ENCODE data around the gene ACSL5. TPM values are rescaled to one million over a fixed set of nuclear protein-coding genes. Genes with fewer than 3 reads are reported as not detected.

The ACSL5 gene
- total RNA-seq, 1 donor from 2014 or later, result 0.64 TPM

- Mint-ChIP-seq H3K4me1 (ENCODE audit: unreplicated experiment) (peaks cover 12% of the 10 kb centered on the region), H3K9me3 (ENCODE audit: unreplicated experiment) (no peaks in the 10 kb centered on the region), H3K36me3 (ENCODE audit: low read depth, unreplicated experiment) (no peaks in the 10 kb centered on the region), H3K27me3 (ENCODE audit: unreplicated experiment) (peaks cover 2% of the 10 kb centered on the region), H3K4me3 (ENCODE audit: unreplicated experiment) (no peak overlapping the region), H3K27ac (ENCODE audit: unreplicated experiment) (no peak overlapping the region)
- no peak for TF ChIP-seq CTCF (IDR thresholded peaks at IDR 0.05; ENCODE audit: unreplicated experiment)
- DNase-seq (ENCODE audit: low spot score), result no peak
These were observed 37.2 kb upstream of the ACSL5 start for GRCh38 chr10:112336556-112337201.

DNA sequence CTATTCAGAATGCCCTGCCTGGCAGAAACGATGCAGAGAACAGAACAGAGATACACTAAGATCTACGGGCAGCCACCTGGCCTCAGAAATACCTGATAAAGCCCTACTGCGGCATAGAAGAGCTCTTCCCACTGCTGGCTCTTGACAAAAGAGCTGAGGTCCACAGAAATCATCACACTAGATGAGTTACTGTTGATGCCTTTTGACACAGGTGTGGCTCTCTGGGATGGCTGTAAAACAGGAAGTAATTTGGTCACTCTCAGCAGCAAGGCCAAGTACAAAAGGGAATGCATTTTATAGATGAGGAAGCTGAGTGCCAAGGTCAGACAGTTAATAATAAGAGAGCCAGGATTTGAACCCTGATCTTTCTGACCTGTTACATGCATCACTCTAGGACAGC lies 35.0 kb upstream of the ACSL5 start:
- no peaks in the 10 kb centered on the region for H3K9me3 Mint-ChIP-seq (ENCODE audit: unreplicated experiment)
- H3K36me3 Mint-ChIP-seq (ENCODE audit: low read depth, unreplicated experiment), result no peaks in the 10 kb centered on the region
- no peak for DNase-seq (ENCODE audit: low spot score)
- H3K27ac Mint-ChIP-seq (ENCODE audit: unreplicated experiment), result no peak overlapping the region
- TF ChIP-seq CTCF (IDR thresholded peaks at IDR 0.05; ENCODE audit: unreplicated experiment), result no peak
- H3K4me1 Mint-ChIP-seq (ENCODE audit: unreplicated experiment), result peaks cover 12% of the 10 kb centered on the region
- no peak overlapping the region for H3K4me3 Mint-ChIP-seq (ENCODE audit: unreplicated experiment)
- H3K27me3 Mint-ChIP-seq (ENCODE audit: unreplicated experiment), result no peaks in the 10 kb centered on the region

DNA sequence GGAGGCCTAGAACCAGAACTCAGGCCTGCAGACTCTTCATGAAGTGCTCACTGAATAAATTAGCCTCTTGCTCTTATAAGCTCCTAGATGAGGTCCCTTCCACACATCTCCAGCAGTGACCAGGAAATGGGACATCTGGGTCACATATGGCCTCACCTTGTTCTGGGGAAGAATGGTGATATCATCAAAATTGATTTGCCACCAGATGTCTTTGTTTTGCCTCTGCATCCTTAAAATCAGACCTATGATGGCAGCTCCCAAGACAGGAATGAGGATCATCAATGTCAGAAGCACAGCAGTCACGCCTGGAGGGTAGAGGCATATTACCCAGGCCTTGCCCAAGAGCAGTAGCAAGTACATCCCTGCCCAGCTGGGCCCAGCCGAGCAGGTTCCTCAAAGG lies 33.3 kb upstream of the ACSL5 start:
- Mint-ChIP-seq H3K4me3 (ENCODE audit: unreplicated experiment) (no peak overlapping the region), H3K4me1 (ENCODE audit: unreplicated experiment) (peaks cover 5% of the 10 kb centered on the region), H3K27me3 (ENCODE audit: unreplicated experiment) (no peaks in the 10 kb centered on the region), H3K27ac (ENCODE audit: unreplicated experiment) (no peak overlapping the region), H3K36me3 (ENCODE audit: low read depth, unreplicated experiment) (no peaks in the 10 kb centered on the region), H3K9me3 (ENCODE audit: unreplicated experiment) (no peaks in the 10 kb centered on the region)
- TF ChIP-seq CTCF (IDR thresholded peaks at IDR 0.05; ENCODE audit: unreplicated experiment), result no peak
- no peak for DNase-seq (ENCODE audit: low spot score)

- Mint-ChIP-seq H3K36me3 (ENCODE audit: low read depth, unreplicated experiment) (no peaks in the 10 kb centered on the region), H3K27ac (ENCODE audit: unreplicated experiment) (no peak overlapping the region), H3K4me3 (ENCODE audit: unreplicated experiment) (no peak overlapping the region), H3K27me3 (ENCODE audit: unreplicated experiment) (peaks cover 3% of the 10 kb centered on the region), H3K9me3 (ENCODE audit: unreplicated experiment) (no peaks in the 10 kb centered on the region), H3K4me1 (ENCODE audit: unreplicated experiment) (no peaks in the 10 kb centered on the region)
- DNase-seq (ENCODE audit: low spot score), result no peak
- no peak for TF ChIP-seq CTCF (IDR thresholded peaks at IDR 0.05; ENCODE audit: unreplicated experiment)
These were observed 30.7 kb upstream of the ACSL5 start for GRCh38 chr10:112343056-112343806.

DNA sequence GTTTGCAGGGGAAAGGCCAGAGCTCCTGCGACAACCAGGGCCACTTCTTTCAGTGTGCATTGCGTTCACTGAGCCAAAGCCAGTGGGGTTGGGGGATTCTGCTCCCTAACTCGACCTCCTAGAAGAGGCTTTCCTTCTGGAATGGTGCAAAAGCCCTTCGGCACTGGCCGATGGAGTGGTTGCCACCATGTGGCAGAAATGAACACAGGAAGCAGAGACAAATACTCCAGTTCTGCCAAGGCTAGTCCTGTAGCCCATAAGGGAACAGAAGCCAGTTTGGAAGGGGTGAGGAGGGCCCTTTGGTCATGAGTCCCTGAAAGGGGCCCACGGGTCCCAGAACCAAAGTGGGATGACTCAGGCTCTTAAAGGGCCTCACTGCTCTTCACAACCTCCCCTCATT lies 29.7 kb upstream of the ACSL5 start:
- H3K27ac Mint-ChIP-seq (ENCODE audit: unreplicated experiment), result no peak overlapping the region
- no peaks in the 10 kb centered on the region for H3K4me1 Mint-ChIP-seq (ENCODE audit: unreplicated experiment)
- H3K27me3 Mint-ChIP-seq (ENCODE audit: unreplicated experiment), result peaks cover 3% of the 10 kb centered on the region
- DNase-seq (ENCODE audit: low spot score), result no peak
- H3K36me3 Mint-ChIP-seq (ENCODE audit: low read depth, unreplicated experiment), result no peaks in the 10 kb centered on the region
- H3K4me3 Mint-ChIP-seq (ENCODE audit: unreplicated experiment), result no peak overlapping the region
- TF ChIP-seq CTCF (IDR thresholded peaks at IDR 0.05; ENCODE audit: unreplicated experiment), result no peak
- no peaks in the 10 kb centered on the region for H3K9me3 Mint-ChIP-seq (ENCODE audit: unreplicated experiment)
